SK-N-MC (cell line): Measurements from ENCODE around the gene PCDHGA1.
"Not testable (repeated sequence)": the region's sequence is repeated elsewhere in the genome, so short reads cannot be mapped to it uniquely, and the experiment has no call there.

Source experiments
- EZH2 ChIP-seq: fragments of 200-600 bp; sonication (generic); IDR thresholded peaks from one replicate; pipeline ENCODE4 v1.6.1; 2017; ENCODE audit warnings: antibody characterized with exemption
- FOXP2 ChIP-seq: optimal IDR thresholded peaks from 2 replicates; pipeline ENCODE3; 2011; ENCODE audit warnings: mild to moderate bottlenecking, moderate library complexity; ENCODE audit not compliant: insufficient read depth; ENCODE audit errors: extremely low read length, control extremely low read depth
- POLR2AphosphoS5 ChIP-seq: IDR thresholded peaks from 2 replicates; pipeline ENCODE4 v1.6.1; 2012; ENCODE audit warnings: mild to moderate bottlenecking, low read depth, low read length, borderline replicate concordance

DNA sequence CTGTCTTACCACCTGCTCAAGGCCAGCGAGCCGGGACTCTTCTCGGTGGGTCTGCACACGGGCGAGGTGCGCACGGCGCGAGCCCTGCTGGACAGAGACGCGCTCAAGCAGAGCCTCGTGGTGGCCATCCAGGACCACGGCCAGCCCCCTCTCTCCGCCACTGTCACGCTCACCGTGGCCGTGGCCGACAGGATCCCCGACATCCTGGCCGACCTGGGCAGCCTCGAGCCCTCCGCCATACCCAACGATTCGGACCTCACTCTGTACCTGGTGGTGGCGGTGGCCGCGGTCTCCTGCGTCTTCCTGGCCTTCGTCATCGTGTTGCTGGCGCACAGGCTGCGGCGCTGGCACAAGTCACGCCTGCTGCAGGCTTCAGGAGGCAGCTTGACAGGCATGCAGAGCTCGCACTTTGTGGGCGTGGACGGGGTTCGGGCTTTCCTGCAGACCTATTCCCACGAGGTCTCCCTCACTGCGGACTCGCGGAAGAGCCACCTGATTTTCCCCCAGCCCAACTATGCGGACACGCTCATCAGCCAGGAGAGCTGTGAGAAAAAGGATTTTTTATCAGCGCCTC, 10.6 kb downstream of the PCDHGA1 start:
- not testable (repeated sequence) for TF ChIP-seq FOXP2, POLR2AphosphoS5, EZH2
